ENCODE results near the gene ANOS1.

GRCh38 chrX:8548446-8548845 lies 183.5 kb downstream of the ANOS1 start:
- TF ChIP-seq POLR2A (IDR thresholded peaks at IDR 0.05), result no peak
- TF ChIP-seq CTCF (IDR thresholded peaks at IDR 0.05), result no peak
